HG02970 (cell line): ENCODE results near the gene SLC13A3.

Experiments
- ATAC-seq: cut with Tn5 transposase; IDR thresholded peaks from one replicate; pipeline ENCODE4 v1.9.1; 2021; ENCODE audit warnings: mild to moderate bottlenecking, moderate library complexity, moderate number of reproducible peaks; ENCODE audit not compliant: unreplicated experiment, low FRiP score

Gene SLC13A3

GRCh38 chr20:46563170-46563859, 87.9 kb downstream of the SLC13A3 start:
- no peak for ATAC-seq

GRCh38 chr20:46562373-46563169, 88.7 kb downstream of the SLC13A3 start:
- ATAC-seq: no peak

GRCh38 chr20:46562009-46562372, 89.3 kb downstream of the SLC13A3 start:
- ATAC-seq: no peak

DNA sequence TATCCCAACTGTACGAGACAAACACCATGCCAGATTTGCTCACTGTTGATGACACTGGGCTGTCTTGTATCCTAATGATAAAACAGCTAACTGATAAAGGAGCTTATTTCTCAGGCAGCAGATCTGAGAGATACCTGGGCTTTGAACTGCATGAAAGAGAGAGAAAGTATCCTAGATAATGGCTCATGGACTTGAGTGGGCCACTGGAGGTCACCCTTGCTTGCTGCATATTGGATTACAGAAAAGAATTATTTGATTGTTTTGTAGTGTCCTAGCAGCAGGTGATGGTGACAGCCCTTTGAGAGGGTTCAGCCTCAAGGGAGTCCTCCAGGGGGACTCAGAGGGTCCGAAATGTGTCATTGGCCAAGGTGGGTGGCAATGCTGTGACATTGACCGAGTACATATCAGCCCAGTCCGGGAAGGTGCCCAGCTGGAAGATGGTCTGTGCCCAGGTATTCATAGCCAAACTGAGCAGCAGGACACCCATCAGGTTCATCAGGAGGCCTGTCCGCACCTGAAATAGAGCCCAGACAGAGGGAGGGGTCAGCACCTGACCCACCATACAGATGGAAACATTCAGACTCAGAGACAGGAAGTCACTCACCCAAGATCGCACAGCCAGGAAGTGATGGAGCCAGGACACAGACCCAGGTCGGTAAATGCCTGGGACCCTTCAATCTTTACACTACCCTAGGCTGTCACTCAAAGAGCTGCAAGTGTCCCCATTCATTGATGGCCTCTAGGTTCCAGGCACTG, 91.4 kb downstream of the SLC13A3 start:
- ATAC-seq: no peak

GRCh38 chr20:46559001-46559400, 92.3 kb downstream of the SLC13A3 start:
- no peak for ATAC-seq

DNA sequence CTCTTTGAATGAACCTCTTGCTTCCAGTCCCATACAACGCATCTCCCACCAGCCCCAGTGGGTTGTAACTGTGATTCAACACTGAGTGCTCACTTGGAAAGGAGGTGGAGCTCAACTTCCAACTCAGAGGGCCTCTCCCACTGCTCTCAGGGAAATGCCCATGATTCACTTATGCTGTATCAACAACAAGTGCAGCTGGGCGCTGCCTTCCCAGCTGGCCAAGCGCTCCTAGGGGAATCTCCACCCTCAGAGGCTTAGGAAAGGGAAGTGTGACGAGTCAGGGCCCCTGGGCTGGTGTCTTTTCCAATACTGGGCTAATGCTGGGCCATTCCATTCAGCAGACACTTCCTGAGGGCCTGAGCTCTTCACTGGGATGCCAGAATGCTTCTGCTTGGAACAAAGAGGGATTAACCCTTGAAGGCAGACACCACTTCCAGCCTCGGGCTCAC, 92.7 kb downstream of the SLC13A3 start:
- ATAC-seq: no peak

- ATAC-seq: no peak
These were observed 93.9 kb downstream of the SLC13A3 start for GRCh38 chr20:46557231-46557956.

GRCh38 chr20:46555370-46555956, 95.8 kb downstream of the SLC13A3 start:
- no peak for ATAC-seq

DNA sequence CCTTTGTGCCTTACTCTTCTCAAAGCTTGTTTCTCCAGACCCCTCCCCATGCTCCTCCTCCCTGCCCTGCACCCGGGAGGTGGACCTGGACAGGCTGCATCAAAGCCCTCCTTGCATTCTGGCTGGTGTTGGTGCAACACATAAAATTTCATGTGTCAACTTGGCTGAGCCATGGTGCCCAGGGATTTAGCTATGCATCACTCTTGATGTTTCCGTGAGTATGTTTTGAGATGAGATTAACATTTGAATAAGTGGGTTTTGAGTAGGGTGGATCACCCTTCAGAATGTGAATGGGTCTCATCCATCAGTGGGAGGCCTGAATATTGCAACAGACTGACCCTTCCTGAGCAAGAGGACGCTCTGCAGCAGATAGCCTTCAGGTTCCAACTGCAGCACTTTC, 96.4 kb downstream of the SLC13A3 start:
- ATAC-seq: no peak

GRCh38 chr20:46553926-46554325, 97.3 kb downstream of the SLC13A3 start:
- no peak for ATAC-seq

DNA sequence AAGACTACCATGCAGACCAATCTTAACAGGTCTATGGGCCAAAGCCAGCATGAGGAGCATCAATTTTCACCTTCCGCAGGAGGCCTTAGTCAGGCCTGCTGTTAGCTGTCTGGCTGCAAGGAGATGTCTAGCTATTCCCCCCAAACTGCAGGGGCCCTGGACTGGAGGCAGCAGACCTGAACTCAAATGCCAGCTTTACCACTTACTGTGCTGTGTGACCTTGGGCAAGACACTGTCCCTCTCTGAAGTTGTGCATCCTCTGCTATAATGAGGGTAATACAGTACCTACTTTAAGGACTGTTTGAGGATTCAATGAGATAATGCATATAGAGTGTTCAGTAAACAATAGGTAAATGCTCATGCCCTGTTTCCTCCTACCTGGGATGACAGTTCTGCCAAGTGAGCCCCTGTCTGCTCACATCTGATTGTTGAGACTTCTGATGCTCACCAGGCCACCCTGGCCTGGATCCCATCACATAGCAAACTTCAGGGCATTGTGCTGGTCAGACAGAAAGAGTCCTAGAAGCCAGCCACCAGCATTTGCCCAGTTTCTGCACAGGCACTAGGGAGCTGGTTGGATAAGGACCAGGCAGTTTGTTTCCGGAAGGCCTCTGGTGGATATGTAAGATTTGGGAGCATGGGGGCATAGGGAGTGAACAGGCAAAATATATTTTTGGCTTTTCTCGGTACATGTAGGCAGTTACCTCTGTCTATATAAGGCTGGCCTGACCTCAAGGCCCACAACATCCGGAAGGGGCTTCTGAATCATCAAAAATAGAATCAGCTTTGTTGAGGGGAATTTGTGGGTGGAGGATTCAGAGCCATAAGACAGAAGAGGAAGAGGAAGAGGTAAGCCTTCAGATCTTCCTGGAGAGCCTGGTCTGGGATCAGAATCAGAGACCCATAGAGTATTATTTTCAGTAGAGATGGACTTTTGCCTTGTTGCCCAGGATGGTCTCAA, 98.5 kb downstream of the SLC13A3 start:
- peak; percentile 48 for ATAC-seq

GRCh38 chr20:46551522-46552381, 99.5 kb downstream of the SLC13A3 start:
- ATAC-seq: no peak

DNA sequence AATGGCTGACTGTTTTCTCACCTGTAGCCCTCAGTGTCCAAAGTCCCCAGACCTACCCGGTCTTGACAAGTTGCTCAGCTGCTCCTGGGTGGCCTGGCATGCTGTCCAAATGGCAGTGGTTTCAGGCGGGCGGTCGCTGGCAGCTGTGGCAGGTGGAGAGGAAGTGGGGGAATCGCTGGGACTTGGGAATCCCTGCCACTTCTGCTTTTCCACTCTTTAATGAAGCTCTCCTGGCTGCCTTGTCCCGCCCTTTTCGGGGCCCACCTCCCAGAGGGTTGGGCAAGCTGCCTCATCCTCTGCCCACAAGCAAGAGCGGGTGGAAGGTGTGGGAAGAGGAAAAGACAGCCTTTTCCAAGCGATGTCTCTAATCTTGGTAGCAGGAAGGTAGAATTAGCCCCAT, 100.8 kb downstream of the SLC13A3 start, which contains the start of gene OCSTAMP:
Gene OCSTAMP, minus strand, starts transcription at position 194 of the 400 bp plus-strand sequence. Its CDS starts 94 bp downstream, at position 100.
- no peak for ATAC-seq

- ATAC-seq: no peak
These were observed 101.9 kb downstream of the SLC13A3 start for GRCh38 chr20:46549188-46549972.

- ATAC-seq: no peak
These were observed 102.6 kb downstream of the SLC13A3 start for GRCh38 chr20:46548688-46549087.

DNA sequence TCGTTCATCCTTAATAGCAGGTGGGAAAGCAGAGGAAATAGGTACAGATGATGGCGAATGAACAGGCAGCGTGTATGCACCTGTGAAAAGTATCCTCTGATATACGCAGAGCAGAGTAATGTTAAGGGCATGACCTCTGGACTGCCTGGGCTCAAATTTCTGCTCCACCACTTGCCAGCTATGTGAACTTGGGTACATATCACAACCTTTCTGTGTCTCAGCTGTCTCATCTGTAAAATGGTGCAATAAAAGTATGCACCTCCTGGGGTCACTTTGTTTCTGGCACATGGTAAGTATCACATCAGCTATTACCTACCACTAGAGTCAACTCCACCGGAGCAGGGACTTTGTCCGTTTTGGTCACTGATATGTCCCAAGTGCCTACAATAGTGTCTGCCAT, 103.3 kb downstream of the SLC13A3 start:
- no peak for ATAC-seq

GRCh38 chr20:46546936-46547335, 104.3 kb downstream of the SLC13A3 start:
- no peak for ATAC-seq
